Subcutaneous preadipocyte (primary cell): ENCODE data around the gene ZSCAN5A. TPM values are rescaled to one million over a fixed set of nuclear protein-coding genes. Genes with fewer than 3 reads are reported as not detected.

ENCODE experiments used
- small RNA-seq: library from RNA; depleted of rRNA; stranded (forward); fragments of <200 nt; gene quantifications from one replicate; pipeline ENCODE3, GENCODE V24; 2012
- total RNA-seq: library from RNA; depleted of rRNA; stranded (reverse); fragments of >200 nt; gene quantifications from 2 replicates; pipeline ENCODE4 v1.2.3, GENCODE V29; 2012

The ZSCAN5A gene, protein sequence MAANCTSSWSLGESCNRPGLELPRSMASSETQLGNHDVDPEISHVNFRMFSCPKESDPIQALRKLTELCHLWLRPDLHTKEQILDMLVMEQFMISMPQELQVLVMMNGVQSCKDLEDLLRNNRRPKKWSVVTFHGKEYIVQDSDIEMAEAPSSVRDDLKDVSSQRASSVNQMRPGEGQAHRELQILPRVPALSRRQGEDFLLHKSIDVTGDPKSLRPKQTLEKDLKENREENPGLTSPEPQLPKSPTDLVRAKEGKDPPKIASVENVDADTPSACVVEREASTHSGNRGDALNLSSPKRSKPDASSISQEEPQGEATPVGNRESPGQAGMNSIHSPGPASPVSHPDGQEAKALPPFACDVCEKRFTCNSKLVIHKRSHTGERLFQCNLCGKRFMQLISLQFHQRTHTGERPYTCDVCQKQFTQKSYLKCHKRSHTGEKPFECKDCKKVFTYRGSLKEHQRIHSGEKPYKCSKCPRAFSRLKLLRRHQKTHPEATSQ
- 5.9 and 7.0 TPM in 2 replicates for total RNA-seq

DNA sequence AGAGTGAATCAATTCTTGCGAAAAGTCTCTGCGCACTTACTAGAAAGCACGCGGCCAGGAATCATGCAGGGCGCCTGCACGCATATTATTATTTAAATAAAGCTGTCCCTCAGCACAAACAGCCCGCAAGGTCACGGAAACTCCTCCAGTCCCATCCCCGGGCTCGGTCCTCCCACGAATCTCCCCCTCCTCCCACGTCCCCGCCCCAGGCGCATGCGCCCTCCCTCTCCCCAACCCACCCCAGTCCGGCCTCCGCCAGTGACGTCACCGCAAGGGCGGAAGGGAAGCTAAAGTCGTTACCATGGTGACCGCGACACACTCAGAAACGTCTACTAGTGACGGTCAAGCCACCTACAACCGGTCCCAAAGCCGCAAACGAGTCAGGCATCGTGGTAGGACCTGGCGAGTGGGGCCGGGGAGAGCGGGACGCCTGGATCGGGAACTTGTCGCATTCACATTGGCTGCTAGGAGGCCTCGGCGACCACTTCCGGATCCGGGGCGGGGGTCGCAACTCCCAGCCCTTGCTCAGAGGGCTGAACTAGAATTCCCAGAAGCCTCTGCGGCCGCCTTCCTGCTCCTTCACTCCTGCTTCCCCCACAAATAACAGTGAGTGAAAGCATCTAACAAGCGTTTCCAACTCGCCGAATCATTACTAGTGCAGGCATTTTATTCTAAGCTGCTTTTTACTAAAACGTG, at the start of gene ZSCAN5A:
TSS of gene ZSCAN5A (minus strand) at position 459 of the 696 bp plus-strand sequence. CDS start 89,793 bp downstream, outside the sequence.

DNA sequence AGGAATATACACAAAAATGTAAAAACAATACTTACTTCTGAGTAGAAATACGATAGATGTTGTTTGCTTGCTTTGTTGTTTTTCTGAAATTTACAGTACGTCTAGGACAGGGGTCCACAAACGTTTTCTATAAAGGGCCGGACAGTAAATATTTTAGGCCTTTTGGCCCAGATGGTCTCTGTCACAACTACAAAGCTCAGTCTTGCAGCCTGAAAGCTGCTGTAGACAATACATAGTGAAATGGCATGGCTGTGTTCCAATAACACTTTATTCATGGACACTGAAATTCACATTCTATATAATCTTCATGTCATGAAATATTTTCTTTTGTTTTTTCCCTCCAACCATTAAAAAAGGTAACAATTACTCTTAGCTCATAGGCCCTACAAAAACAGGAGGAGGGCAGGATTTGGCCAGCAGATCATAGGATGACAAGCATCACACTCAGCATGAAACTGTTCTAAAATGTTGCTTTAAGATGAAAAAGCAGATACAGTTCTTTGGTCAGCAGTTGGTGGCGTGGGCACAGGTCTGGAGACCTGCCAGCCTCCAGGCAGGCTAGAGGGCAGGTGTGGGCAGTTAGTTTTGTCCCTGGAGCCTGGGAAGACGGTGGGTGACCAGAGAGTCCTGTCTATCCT, 42.4 kb downstream of the ZSCAN5A start, which contains the start of gene EDDM13:
TSS of gene EDDM13 (plus strand) at position 588 of the 638 bp plus-strand sequence. CDS start 87 bp downstream, outside the sequence.

DNA sequence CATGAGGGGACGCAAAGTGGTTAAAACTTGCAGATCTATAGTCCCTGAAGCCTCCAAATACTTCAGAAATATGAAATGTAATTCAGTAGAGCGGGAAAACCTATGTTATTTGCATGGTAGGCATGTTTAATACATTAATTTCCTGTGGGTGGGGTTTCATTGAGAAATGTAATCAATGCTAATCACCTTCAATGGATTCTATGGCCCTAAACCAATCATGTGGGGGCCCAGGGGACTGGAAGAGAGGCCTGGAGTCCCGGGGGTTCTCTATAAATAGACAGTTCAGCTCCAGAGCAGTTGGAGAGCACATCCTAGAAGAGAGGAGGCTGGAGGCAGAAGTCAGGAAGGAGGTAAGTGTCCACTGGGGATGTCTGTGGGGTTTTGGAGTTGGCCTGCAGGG, 112.7 kb downstream of the ZSCAN5A start, which contains the start of gene ZSCAN5C:
TSS of gene ZSCAN5C (plus strand) at position 301 of the 400 bp plus-strand sequence. CDS start 3,641 bp downstream, outside the sequence.

DNA sequence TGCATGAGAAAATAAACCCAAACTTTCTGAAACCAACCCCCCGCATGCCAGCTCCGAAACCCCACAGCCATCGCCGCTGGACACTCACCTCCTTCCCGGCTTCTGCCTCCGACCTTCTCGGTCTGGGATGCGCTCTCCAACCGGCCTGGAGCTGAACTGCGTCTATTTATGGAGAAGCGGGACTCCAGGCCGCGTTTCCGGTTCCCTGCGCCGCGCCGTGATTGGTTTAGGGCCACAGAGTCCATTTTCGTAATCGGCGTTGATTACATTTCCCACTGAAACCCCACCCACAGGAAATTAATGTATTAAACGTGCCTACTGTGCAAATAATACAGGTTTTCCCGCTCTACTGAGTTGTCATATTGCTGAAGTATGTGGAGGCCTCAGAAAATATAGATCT, 117.0 kb downstream of the ZSCAN5A start, which contains the start of gene ZSCAN5B:
TSS of gene ZSCAN5B (minus strand) at position 138 of the 400 bp plus-strand sequence. CDS start 4,731 bp downstream, outside the sequence.

DNA sequence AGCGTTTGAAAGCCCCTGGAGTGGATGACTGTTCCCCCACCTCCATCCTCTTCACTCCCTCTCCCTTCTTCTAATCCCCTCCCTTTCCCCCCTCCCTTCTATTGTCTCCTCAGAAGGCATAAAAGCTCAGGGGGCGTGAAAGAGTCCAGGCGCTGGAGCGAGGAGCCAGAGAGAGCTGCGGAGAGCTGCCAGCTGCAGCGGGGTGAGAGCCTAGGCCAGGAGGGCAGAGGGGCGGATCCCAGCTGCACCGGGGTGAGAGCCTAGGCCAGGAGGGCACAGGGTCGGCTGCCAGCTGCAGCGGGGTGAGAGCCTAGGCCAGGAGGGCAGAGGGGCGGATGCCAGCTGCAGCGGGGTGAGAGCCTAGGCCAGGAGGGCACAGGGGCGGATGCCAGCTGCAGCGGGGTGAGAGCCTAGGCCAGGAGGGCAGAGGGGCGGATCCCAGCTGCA, 138.8 kb downstream of the ZSCAN5A start, which contains the start of gene GALP:
TSS of gene GALP (plus strand) at position 148 of the 447 bp plus-strand sequence. CDS start 1,101 bp downstream, outside the sequence.

Small RNA genes within 50 kb of the gene (small RNA-seq; reads per million reads assigned to genes)
- gene RF00019, result not detected

Other genes with a start within 250 kb of the ZSCAN5A start
- 26.5 and 39.7 TPM in 2 replicates for gene ZNF787, start 193.5 kb downstream of the ZSCAN5A start, total RNA-seq
- gene ZNF444, start 173.6 kb downstream of the ZSCAN5A start, total RNA-seq, result 11.3 and 15.1 TPM in 2 replicates
- not detected in 2 replicates for gene GALP, start 138.8 kb downstream of the ZSCAN5A start, total RNA-seq
- not detected in 2 replicates for gene ZSCAN5B, start 117.1 kb downstream of the ZSCAN5A start, total RNA-seq
- gene ZSCAN5C, start 112.6 kb downstream of the ZSCAN5A start, total RNA-seq, result not detected in 2 replicates
- gene EDDM13, start 42.1 kb downstream of the ZSCAN5A start, total RNA-seq, result not detected in 2 replicates
- 1.4 and 2.2 TPM in 2 replicates for gene ZNF582, start 78.7 kb upstream of the ZSCAN5A start, total RNA-seq
- 3.3 and 4.3 TPM in 2 replicates for gene ZNF583, start 89.5 kb upstream of the ZSCAN5A start, total RNA-seq
- 0.98 and 3.3 TPM in 2 replicates for gene ZNF667, start 162.5 kb upstream of the ZSCAN5A start, total RNA-seq
- gene ZNF471, start 193.0 kb upstream of the ZSCAN5A start, total RNA-seq, result 1.8 and 2.2 TPM in 2 replicates
- 5.1 and 7.0 TPM in 2 replicates for gene ZFP28, start 224.1 kb upstream of the ZSCAN5A start, total RNA-seq